A204.1 (cell line): ENCODE data around the gene SYT9.
"Not testable (repeated sequence)": the region's sequence is repeated elsewhere in the genome, so short reads cannot be mapped to it uniquely, and the experiment has no call there.

ENCODE experiments used
- FAIRE-seq: peaks from 2 replicates; lab custom pipeline; 2012; peaks lifted over from hg19 to GRCh38; lab: Jason Lieb, UNC

SYT9 gene

GRCh38 chr11:7275133-7275532 lies 23.4 kb downstream of the SYT9 start:
- FAIRE-seq = no peak

GRCh38 chr11:7278314-7278917 lies 26.7 kb downstream of the SYT9 start:
- peak; percentile 47 for FAIRE-seq

- no peak for FAIRE-seq
Observed at GRCh38 chr11:7279676-7280075, 28.0 kb downstream of the SYT9 start.

DNA sequence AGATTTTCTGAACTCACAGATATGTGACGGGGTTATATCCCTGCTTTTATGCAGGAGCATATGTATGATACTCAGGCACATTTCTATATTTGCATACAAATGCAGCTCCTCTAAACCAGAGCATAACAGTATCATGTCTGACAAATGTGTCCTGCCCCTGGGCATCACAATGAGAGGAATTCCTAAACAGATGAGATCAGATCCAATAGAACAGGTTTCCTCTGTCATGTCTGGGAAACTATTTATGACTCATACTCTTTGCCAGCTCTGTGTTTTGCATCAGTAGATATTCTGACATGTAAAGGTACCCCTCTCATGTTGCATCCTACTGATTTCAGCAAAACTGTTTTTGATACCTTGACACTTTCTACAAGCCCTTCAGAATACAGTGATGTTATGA lies 29.4 kb downstream of the SYT9 start:
- no peak for FAIRE-seq

DNA sequence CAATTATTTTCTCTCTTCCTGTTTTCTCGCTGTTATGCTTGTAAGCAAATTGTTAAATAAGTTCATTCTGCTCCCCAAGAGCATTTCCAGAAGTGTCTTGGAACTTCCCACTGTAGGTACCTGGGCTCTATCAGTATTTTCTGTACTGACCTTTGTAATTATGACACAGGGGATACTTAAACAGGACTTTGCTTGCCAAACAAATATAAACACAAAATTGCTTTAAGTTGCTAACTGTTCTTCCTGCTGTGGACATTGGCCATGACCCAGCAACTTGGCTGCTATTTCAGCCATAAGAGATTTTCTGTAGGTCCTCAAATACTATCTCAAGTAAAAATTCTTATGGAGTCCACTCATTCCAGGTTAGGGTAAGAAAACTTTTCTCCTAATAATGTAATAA lies 30.1 kb downstream of the SYT9 start:
- no peak for FAIRE-seq

GRCh38 chr11:7286178-7286577 lies 34.5 kb downstream of the SYT9 start:
- FAIRE-seq = no peak

DNA sequence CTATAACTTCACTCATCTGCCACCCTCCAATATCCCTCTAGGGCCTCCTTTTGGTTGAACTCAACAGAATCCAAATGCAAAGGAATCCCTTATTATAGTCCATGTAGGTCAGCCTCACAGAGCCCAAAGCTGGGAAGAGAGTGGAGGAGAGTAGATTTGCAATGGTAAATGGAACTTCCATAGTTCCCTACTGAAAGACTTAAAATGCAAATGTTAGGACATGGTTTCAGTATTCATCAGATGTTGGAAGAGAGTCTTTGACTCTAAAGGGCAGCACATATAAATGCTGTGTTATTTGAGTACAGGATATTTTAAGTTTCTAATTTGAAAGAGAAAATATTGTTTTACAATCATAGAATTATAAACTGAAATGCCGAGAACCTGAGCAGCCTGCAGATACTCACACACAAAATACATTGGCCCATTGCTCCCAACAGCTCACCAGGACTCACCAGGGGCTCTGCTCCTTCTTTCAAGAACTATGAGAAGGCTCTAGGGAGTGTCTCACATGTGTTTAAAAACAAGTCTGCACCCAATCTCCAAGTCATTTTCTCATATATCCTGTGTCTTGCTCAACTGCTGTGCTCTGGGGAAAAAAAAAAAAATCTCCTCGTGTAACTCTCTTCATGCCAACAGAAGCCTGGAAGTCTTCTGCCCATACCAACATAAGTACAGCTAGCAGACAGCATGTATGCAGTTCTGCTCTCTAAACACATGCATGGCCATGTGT lies 39.6 kb downstream of the SYT9 start:
- no peak for FAIRE-seq

- no peak for FAIRE-seq
Observed at GRCh38 chr11:7292922-7293321, 41.2 kb downstream of the SYT9 start.

DNA sequence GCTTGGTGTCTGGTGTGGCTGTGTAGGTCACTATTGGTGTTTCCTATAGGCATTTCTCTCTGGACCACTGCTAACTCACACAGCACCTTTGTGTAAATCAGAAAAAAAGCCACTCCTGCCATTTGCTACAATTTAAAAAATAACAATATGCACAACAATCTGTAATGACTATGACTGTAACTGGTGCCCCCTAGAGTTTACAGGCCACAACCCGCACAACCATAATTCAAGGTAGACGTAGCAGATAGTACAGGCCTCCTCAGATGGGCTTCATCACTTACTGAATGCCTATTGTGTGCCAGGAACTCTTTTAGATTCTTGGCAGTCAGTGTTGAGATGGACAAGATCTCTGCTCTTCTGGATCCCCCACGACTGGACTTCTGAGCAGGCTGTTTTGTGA lies 47.7 kb downstream of the SYT9 start:
- FAIRE-seq = no peak

GRCh38 chr11:7300281-7300680 lies 48.6 kb downstream of the SYT9 start:
- FAIRE-seq = no peak

DNA sequence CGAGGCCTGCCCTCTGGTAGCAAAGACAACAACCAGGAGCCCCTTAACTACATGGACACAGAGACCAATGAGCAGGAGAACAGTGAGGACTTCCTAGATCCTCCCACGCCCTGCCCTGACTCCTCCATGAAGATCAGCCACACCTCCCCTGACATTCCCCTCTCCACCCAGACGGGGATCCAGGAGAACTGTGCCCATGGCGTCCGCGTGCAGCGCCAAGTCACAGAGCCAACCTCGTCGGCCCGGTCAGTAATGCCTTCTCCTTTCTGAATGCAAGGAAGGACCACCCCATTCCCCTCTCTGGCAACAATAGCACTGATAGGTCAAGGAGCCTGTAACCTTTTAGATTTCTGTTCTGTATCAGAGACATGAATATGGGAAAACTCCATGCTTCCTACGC lies 51.4 kb downstream of the SYT9 start:
- FAIRE-seq = no peak

GRCh38 chr11:7306900-7307299 lies 55.2 kb downstream of the SYT9 start:
- no peak for FAIRE-seq

DNA sequence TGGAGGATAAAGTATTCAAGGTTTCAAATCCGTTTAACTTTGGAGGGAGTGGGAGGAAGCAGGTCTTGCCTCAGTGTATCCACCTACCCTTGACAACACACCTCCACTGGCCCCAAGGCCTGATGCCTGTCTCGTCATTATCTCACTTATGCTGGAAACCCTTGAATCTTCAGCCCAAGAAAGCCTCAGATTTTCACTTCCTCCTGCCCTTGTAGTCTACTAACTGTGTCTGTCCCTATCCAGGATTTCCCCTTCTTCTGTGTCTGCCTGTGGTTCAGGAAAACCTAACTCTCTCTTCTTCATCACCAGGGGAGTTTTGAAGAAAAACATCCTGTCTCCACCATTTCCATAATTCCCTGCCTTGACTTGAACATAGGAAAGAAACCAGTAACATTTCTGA lies 56.1 kb downstream of the SYT9 start:
- FAIRE-seq = no peak

- no peak for FAIRE-seq
Observed at GRCh38 chr11:7311903-7312302, 60.2 kb downstream of the SYT9 start.

DNA sequence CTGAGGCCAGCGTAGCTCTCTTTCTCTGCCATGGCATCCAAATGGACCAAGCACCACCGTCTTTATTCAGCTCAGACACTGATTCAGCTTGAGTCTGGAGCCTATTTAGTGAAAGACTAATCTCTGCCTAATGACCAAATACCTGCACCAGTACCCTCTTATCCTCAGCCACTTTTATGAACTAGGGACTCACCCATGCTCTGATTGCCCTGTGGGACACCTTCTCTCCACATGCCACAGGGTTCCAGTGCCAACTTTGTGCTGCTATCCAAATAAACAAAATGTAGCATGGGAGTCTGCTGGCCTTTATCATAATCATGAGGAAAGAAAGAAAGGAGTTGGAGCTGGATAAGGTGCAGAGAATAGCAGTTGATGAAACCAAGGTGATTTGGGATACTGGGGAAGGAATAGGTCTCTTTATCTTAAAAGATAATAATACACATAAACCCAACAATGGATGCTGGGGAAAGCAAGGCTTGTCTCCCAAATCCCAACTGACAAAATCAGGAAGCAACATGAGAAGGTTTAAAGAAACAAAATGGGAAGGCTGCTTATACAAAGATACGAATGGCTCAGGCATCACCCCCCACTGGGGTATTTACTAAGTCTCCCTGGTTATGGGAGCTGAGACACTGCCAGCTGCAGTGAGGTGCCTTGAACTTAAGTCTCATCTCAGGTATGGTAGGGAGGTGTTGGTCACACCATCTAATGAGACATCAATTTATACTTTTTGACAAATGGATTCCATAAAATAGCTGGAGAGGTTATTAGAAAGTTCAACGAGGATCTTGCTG lies 63.3 kb downstream of the SYT9 start:
- FAIRE-seq = no peak

DNA sequence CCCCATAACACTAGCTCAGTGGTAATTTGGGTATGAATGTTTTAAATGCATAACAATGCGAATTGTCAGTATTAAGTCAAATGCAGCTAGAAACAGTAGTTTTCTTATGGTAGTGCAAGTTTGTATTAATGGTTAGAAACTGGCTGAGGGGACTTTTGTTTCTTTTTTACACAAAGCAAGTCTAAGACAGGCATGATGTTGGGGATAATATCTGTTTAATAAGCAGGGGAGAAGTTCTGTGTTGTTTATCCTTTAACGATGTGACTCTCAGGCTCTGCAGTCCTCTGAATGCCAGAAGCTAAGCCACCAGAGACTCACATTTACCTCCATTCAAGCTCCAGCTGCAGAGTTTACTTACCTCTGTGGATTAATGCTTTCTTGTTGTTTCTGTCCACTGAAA lies 67.8 kb downstream of the SYT9 start:
- FAIRE-seq = no peak

GRCh38 chr11:7320306-7320705 lies 68.6 kb downstream of the SYT9 start:
- FAIRE-seq = no peak

- FAIRE-seq = no peak
Observed at GRCh38 chr11:7321473-7322450, 70.1 kb downstream of the SYT9 start.

DNA sequence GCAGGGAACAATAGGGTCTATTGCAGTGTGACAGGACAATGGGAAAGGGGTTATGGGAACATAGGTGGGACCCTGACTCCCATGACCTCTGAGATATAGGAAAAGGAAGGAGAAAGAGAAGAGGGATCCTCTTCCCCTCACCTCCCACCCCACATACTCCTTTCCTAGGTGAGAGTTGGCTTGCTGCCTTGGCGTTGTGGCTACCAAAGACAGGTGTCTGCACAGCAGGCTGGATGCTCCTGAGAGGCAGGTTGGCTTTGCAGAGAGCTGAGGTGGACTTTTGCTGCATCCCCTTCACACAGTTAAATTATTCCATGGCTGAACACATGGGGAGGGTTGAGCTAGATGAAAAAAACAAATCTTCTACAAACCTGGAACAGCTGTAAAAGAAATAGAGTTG lies 80.7 kb downstream of the SYT9 start:
- FAIRE-seq = no peak

DNA sequence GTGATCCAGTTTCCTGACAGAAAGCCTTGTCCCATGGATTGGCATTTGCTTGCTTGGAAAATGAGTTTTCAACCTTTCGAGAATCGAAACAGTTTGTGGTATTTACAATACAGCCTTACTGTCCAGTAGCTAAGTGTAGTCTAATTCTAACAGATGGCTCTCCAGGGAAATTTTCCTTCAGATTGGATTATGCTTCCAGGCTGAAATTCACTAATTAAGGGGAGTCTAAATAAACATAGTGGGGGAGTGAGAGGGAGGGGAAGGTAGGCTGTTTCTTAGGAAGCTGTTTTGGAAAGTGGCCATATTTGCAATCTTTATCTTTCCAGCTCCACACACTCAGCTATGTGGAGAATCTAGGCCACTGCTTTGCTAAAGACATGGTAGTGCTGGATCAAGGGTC lies 81.3 kb downstream of the SYT9 start:
- FAIRE-seq = no peak

DNA sequence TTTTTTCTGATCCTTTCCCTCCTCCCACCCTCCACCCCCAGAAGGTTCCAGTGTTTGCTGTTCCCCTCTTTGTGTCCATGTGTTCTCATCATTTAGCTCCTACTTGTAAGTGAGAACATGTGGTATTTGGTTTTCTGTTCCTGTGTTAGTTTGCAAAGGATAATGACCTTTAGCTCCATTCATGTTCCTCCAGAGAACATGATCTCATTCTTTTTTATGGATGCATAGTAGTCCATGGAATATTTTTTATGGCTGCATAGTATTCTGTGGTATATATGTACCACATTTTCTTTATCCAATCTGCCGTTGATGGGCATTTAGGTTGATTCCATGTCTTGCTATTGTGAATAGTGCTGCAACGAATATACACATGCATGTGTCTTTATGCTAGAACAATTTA lies 83.7 kb downstream of the SYT9 start:
- not testable (repeated sequence) for FAIRE-seq

GRCh38 chr11:7341551-7341950 lies 89.8 kb downstream of the SYT9 start:
- FAIRE-seq = no peak
